HepG2 (cell line): ENCODE data around the gene ADAMTS18. TPM values are rescaled to one million over a fixed set of nuclear protein-coding genes. Genes with fewer than 3 reads are reported as not detected.

Source experiments
- ATAC-seq: fragments of 200-7000 bp; cut with Tn5 transposase; 3 replicates; pipeline ENCODE4 v1.9.1; 2020; ENCODE audit warnings: mild to moderate bottlenecking, moderate library complexity
- BruUV-seq: library from RNA; stranded (reverse); fragments of 400-500 nt; replicated peaks from 2 replicates; lab custom pipeline; 2021; lab: Mats Ljungman, UMichigan
- CTCF ChIA-PET: fragments of 300-600 bp; formaldehyde crosslinking; extraction: SDS; loops from one replicate; lab custom pipeline; 2021; ENCODE audit warnings: low total read pairs, inconsistent platforms, low intra/inter-chr PET ratio; lab: Yijun Ruan, JAX
- POLR2A ChIA-PET: fragments of 350-600 bp; sonication (Branson Sonifier 250); formaldehyde crosslinking; loops from one replicate; lab custom pipeline; 2020; ENCODE audit warnings: antibody characterized with exemption, inconsistent platforms; lab: Yijun Ruan, JAX
- DNase-seq: peaks from one replicate; pipeline ENCODE4 v3.0.0-alpha.2; 2015; ENCODE audit warnings: low spot score
- FAIRE-seq: peaks from 3 replicates; lab custom pipeline; 2011; peaks lifted over from hg19 to GRCh38; lab: Jason Lieb, UNC
- H2AFZ ChIP-seq: one replicate; pipeline ENCODE4 v1.6.1; 2011; ENCODE audit warnings: low read length, inconsistent platforms
- H3K27ac ChIP-seq: fragments of 300-600 bp; 3 replicates; pipeline ENCODE4 v1.8.0; 2011; ENCODE audit warnings: mixed run types, mild to moderate bottlenecking, mixed read lengths, low read length, inconsistent platforms; ENCODE audit not compliant: insufficient read depth; ENCODE audit errors: extremely low read length
- H3K27me3 ChIP-seq, 2 experiments: fragments of 200-600 bp in 1 of 2; 2 replicates in 1 of 2; 3 replicates in 1 of 2; pipeline versions ENCODE4 v1.6.0 to v1.8.0; 2011; ENCODE audit warnings: low read length in 2 of 2, mild to moderate bottlenecking in 2 of 2, moderate library complexity in 2 of 2, inconsistent platforms in 1 of 2; ENCODE audit not compliant: insufficient read depth in 2 of 2, control insufficient read depth in 1 of 2
- H3K36me3 ChIP-seq, 2 experiments: fragments of 200-600 bp in 1 of 2; replicated peaks in 1 of 2; 2 replicates in 1 of 2; 3 replicates in 1 of 2; pipeline versions ENCODE4 v1.5.1 to v1.8.0; 2011; ENCODE audit warnings: low read length in 2 of 2, inconsistent platforms in 1 of 2; ENCODE audit not compliant: insufficient read depth in 2 of 2, control insufficient read depth in 1 of 2
- H3K4me1 ChIP-seq: 2 replicates; pipeline ENCODE4 v1.5.1; 2012; ENCODE audit warnings: low read length, inconsistent platforms; ENCODE audit not compliant: insufficient read depth
- H3K4me2 ChIP-seq: 2 replicates; pipeline ENCODE4 v1.6.0; 2011; ENCODE audit warnings: low read depth, low read length, inconsistent platforms
- H3K4me3 ChIP-seq, 3 experiments: fragments of 200-600 bp in 1 of 3; sonication (generic), shearing (Covaris generic) in 1 of 3; replicated peaks in 1 of 3; 2 replicates each; pipeline ENCODE4 v1.5.1; 2011 to 2016; ENCODE audit warnings: low read length in 3 of 3, inconsistent platforms in 2 of 3, low read depth in 2 of 3, mild to moderate bottlenecking in 2 of 3, control low read depth in 1 of 3, mixed read lengths in 1 of 3; ENCODE audit not compliant: insufficient read depth in 1 of 3
- H3K79me2 ChIP-seq: one replicate; pipeline ENCODE4 v1.6.1; 2011; ENCODE audit warnings: low read length, inconsistent platforms; ENCODE audit not compliant: insufficient read depth
- H3K9ac ChIP-seq: 2 replicates; pipeline ENCODE4 v1.6.0; 2011; ENCODE audit warnings: mild to moderate bottlenecking, low read depth, low read length, inconsistent platforms; ENCODE audit not compliant: insufficient read depth
- H3K9me3 ChIP-seq: 2 replicates; pipeline ENCODE4 v1.5.1; 2012; ENCODE audit warnings: mild to moderate bottlenecking, low read length
- H4K20me1 ChIP-seq: 2 replicates; pipeline ENCODE4 v1.6.0; 2011; ENCODE audit warnings: inconsistent platforms, mild to moderate bottlenecking, low read length, moderate library complexity; ENCODE audit not compliant: insufficient read depth
- ARNTL ChIP-seq: sonication (generic); formaldehyde crosslinking; IDR thresholded peaks from 2 replicates; pipeline ENCODE4 v1.4.0; 2020; ENCODE audit warnings: mild to moderate bottlenecking, missing genetic modification reagents
- EP300 ChIP-seq, 3 experiments: sonication (generic) in 1 of 3; formaldehyde crosslinking in 1 of 3; IDR thresholded peaks; 2 replicates each; pipeline versions ENCODE4 v1.5.1 to v1.6.1; 2011 to 2020; ENCODE audit warnings: low read depth in 2 of 3, low read length in 2 of 3, borderline replicate concordance in 1 of 3, improper control_type of control experiment in 1 of 3, mild to moderate bottlenecking in 1 of 3, missing genetic modification reagents in 1 of 3, moderate library complexity in 1 of 3
- FOXP1 ChIP-seq, 2 experiments: fragments of 450-650 bp in 1 of 2; IDR thresholded peaks; 2 replicates each; pipeline ENCODE4 v1.6.1; 2017 to 2018; ENCODE audit warnings: antibody characterized with exemption in 1 of 2
- IKZF4 ChIP-seq: sonication (generic); formaldehyde crosslinking; IDR thresholded peaks from 2 replicates; pipeline ENCODE4 v1.5.1; 2020; ENCODE audit warnings: borderline replicate concordance, mild to moderate bottlenecking, low read depth, missing genetic modification reagents; ENCODE audit errors: not compliant biosample characterization
- SOX5 ChIP-seq: IDR thresholded peaks from 2 replicates; pipeline ENCODE4 v1.6.1; 2016; ENCODE audit warnings: borderline replicate concordance
- TFAP4 ChIP-seq: sonication (generic); IDR thresholded peaks from 2 replicates; pipeline ENCODE4 v1.6.1; 2016; ENCODE audit warnings: low read depth, borderline replicate concordance
- TRIM24 ChIP-seq: sonication (generic); formaldehyde crosslinking; IDR thresholded peaks from 2 replicates; pipeline ENCODE4 v1.8.0; 2022; ENCODE audit warnings: mild to moderate bottlenecking, missing genetic modification reagents
- ZBTB21 ChIP-seq: sonication (generic); formaldehyde crosslinking; IDR thresholded peaks from 2 replicates; pipeline ENCODE4 v1.4.0; 2020; ENCODE audit warnings: missing genetic modification reagents
- ZMYM2 ChIP-seq: sonication (generic); formaldehyde crosslinking; IDR thresholded peaks from 2 replicates; pipeline ENCODE4 v1.8.0; 2022; ENCODE audit warnings: mild to moderate bottlenecking, missing genetic modification reagents
- ZNF20 ChIP-seq: sonication (generic); formaldehyde crosslinking; IDR thresholded peaks from 2 replicates; pipeline ENCODE4 v1.4.0; 2020; ENCODE audit warnings: mild to moderate bottlenecking, moderate library complexity, missing genetic modification reagents
- ZNF281 ChIP-seq: sonication (generic); formaldehyde crosslinking; IDR thresholded peaks from 2 replicates; pipeline ENCODE4 v1.4.0; 2020; ENCODE audit warnings: missing genetic modification reagents, borderline replicate concordance
- ZNF614 ChIP-seq: IDR thresholded peaks from 2 replicates; pipeline ENCODE4 v1.6.1; 2018; ENCODE audit warnings: missing biosample characterization, missing genetic modification reagents, inconsistent platforms, borderline replicate concordance
- WGBS: methylation state at CpG from one replicate; pipeline ENCODE4 v1.1.6; 2017; ENCODE audit warnings: low lambda C conversion rate; 5-methylcytosine and 5-hydroxymethylcytosine counted together
- in situ Hi-C: cut with HindIII; loops from 2 replicates; pipeline ENCODE4 v1.10.0; 2017; ENCODE audit warnings: low pct_unique_long_range_greater_than_20kb; ENCODE audit not compliant: extremely low pct_ligation_motif_present
- intact Hi-C: fragments of 100-400 bp; cut with micrococcal nuclease; formaldehyde crosslinking; loops from one replicate; pipeline ENCODE4 v1.10.0; 2022; ENCODE audit not compliant: unreplicated experiment
- polyA plus RNA-seq, 8 experiments: library from polyadenylated mRNA; depleted of rRNA in 3 of 8; stranded (reverse) in 7 of 8; unstranded in 1 of 8; fragments of >200 nt; fragmentation: Illumina TruSeq in 4 of 8; extraction: Trizol in 4 of 8; gene quantifications; 2 replicates each; pipeline versions ENCODE4 v1.2.1 to v1.2.3, GENCODE V29; 2011 to 2016; ENCODE audit warnings: low read depth in 4 of 8, missing spikeins in 1 of 8, mixed read lengths in 1 of 8; ENCODE audit not compliant: insufficient read depth in 1 of 8
- total RNA-seq, 5 experiments: library from RNA; depleted of rRNA; stranded (reverse); fragments of >200 nt; fragmentation: Illumina TruSeq; extraction: Trizol; gene quantifications; 2 replicates each; pipeline ENCODE4 v1.2.3, GENCODE V29; 2016; ENCODE audit warnings: low read depth in 1 of 5
- TF ChIP-seq, protein P1 (sequence below): sonication (generic); formaldehyde crosslinking; IDR thresholded peaks from 2 replicates; pipeline ENCODE4 v1.5.1; 2020; ENCODE audit warnings: mild to moderate bottlenecking, missing genetic modification reagents, borderline replicate concordance

Gene ADAMTS18
- total and polyA plus RNA-seq, 2 of the 13 experiments (the other 11 are each of a cell fraction or from before 2014, with no cell fraction given) = 0.01 TPM; not detected in 1

DNA sequence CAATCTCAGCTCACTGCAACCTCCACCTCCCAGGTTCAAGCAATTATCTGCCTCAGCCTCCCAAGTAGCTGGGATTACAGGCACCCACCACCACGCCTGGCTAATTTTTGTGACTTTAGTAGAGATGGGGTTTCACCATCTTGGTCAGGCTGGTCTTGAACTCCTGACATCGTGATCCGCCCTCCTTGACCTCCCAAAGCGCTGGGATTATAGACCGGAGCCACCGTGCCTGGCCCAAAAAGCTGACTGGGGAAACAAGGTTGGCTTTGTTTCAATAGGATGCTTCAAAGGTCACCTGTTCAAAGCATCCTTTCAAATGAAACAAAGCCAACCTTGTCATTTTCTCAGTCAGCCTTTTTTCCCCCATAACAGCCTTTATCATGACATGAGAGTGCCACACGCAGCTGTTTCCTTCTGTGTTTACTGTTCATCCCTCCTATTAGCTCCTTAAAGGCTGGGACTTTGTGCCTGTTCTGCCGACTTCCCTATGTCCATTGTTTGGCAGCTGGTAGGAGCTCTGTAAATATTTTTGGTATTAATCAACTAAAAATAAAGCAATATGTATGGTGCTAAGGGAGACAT, 51.1 kb downstream of the ADAMTS18 start:
- H3K4me2 ChIP-seq = peak overlapping the region; percentile 25; the same call in 1 of the 2 replicates
- DNase-seq = peak; percentile 74
- POLR2A ChIA-PET = no interaction called here
- peak; percentile 16; the same call in 1 of the 2 replicates for TF ChIP-seq ZNF281 (CRISPR knock-in tag)
- TF ChIP-seq ZNF20 (CRISPR knock-in tag) = no peak
- TF ChIP-seq ZBTB21 (CRISPR knock-in tag) = no peak
- no peak for TF ChIP-seq IKZF4
- peak in 1 of 2 experiments; percentile 74; a peak in 2 of 4 replicates for TF ChIP-seq EP300 (IDR thresholded peaks at IDR 0.05; ENCODE audit: low read depth in 2 of 2, low read length in 2 of 2)
- no peak; the same call in 1 of the 2 replicates for TF ChIP-seq EP300 (CRISPR knock-in tag; IDR thresholded peaks at IDR 0.05; ENCODE audit: borderline replicate concordance)
- peak; percentile 80 for TF ChIP-seq TFAP4
- no peak for TF ChIP-seq ARNTL (CRISPR knock-in tag)
- no peak for TF ChIP-seq ZNF614 (CRISPR knock-in tag)
- TF ChIP-seq ZMYM2 (CRISPR knock-in tag) = peak; percentile 95
- no peak for TF ChIP-seq FOXP1 (IDR thresholded peaks at IDR 0.05)
- TF ChIP-seq FOXP1 (CRISPR knock-in tag; IDR thresholded peaks at IDR 0.05) = peak; percentile 37; the same call in 1 of the 2 replicates
- TF ChIP-seq, protein P1, sequence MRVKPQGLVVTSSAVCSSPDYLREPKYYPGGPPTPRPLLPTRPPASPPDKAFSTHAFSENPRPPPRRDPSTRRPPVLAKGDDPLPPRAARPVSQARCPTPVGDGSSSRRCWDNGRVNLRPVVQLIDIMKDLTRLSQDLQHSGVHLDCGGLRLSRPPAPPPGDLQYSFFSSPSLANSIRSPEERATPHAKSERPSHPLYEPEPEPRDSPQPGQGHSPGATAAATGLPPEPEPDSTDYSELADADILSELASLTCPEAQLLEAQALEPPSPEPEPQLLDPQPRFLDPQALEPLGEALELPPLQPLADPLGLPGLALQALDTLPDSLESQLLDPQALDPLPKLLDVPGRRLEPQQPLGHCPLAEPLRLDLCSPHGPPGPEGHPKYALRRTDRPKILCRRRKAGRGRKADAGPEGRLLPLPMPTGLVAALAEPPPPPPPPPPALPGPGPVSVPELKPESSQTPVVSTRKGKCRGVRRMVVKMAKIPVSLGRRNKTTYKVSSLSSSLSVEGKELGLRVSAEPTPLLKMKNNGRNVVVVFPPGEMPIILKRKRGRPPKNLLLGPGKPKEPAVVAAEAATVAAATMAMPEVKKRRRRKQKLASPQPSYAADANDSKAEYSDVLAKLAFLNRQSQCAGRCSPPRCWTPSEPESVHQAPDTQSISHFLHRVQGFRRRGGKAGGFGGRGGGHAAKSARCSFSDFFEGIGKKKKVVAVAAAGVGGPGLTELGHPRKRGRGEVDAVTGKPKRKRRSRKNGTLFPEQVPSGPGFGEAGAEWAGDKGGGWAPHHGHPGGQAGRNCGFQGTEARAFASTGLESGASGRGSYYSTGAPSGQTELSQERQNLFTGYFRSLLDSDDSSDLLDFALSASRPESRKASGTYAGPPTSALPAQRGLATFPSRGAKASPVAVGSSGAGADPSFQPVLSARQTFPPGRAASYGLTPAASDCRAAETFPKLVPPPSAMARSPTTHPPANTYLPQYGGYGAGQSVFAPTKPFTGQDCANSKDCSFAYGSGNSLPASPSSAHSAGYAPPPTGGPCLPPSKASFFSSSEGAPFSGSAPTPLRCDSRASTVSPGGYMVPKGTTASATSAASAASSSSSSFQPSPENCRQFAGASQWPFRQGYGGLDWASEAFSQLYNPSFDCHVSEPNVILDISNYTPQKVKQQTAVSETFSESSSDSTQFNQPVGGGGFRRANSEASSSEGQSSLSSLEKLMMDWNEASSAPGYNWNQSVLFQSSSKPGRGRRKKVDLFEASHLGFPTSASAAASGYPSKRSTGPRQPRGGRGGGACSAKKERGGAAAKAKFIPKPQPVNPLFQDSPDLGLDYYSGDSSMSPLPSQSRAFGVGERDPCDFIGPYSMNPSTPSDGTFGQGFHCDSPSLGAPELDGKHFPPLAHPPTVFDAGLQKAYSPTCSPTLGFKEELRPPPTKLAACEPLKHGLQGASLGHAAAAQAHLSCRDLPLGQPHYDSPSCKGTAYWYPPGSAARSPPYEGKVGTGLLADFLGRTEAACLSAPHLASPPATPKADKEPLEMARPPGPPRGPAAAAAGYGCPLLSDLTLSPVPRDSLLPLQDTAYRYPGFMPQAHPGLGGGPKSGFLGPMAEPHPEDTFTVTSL (CRISPR knock-in tag) = peak; percentile 40; the same call in 1 of the 2 replicates
- TF ChIP-seq TRIM24 = peak; percentile 51; the same call in 1 of the 2 replicates
- peak; percentile 79; the same call in 1 of the 2 replicates for TF ChIP-seq SOX5 (CRISPR knock-in tag)

More for the DNA sequence above, 51.1 kb downstream of the ADAMTS18 start:
- peaks cover 32% of the 10 kb centered on the region for H3K4me1 ChIP-seq
- no peak overlapping the region for H3K27ac ChIP-seq
- BruUV-seq = no TSS peak
- H3K4me3 ChIP-seq = no peak overlapping the region
- CTCF ChIA-PET = no interaction called here
- WGBS = 3% methylated on average over 8 of the region's 8 CpGs
- no peaks in the 10 kb centered on the region for H3K27me3 ChIP-seq
- peak; percentile 47 for FAIRE-seq
- in situ Hi-C loops (no loop called here), intact Hi-C loops (loop anchor here (2.0 kb wide), 1 partner anchor 25 kb away; no protein-coding TSS in a partner anchor)
- no peak overlapping the region for H2AFZ ChIP-seq
- no peaks in the 10 kb centered on the region for H3K9me3 ChIP-seq
- no peaks in the 10 kb centered on the region for H4K20me1 ChIP-seq
- ATAC-seq = peak; percentile 86
- no peak overlapping the region for H3K9ac ChIP-seq
- no peaks in the 10 kb centered on the region for H3K79me2 ChIP-seq
- no peaks in the 10 kb centered on the region for H3K36me3 ChIP-seq
